ENCODE data around the gene ARHGEF10L. TPM values are rescaled to one million over a fixed set of nuclear protein-coding genes. Genes with fewer than 3 reads are reported as not detected.

ARHGEF10L gene
- total RNA-seq, 1 donor from 2014 or later = 3.1 TPM

- Mint-ChIP-seq H3K27me3 (ENCODE audit: unreplicated experiment) (peaks cover 8% of the 10 kb centered on the region), H3K4me3 (ENCODE audit: unreplicated experiment) (no peak overlapping the region), H3K9me3 (ENCODE audit: unreplicated experiment) (no peaks in the 10 kb centered on the region), H3K36me3 (ENCODE audit: low read depth, unreplicated experiment) (no peaks in the 10 kb centered on the region), H3K27ac (ENCODE audit: unreplicated experiment) (no peak overlapping the region), H3K4me1 (ENCODE audit: unreplicated experiment) (no peaks in the 10 kb centered on the region)
- TF ChIP-seq CTCF (IDR thresholded peaks at IDR 0.05; ENCODE audit: unreplicated experiment) = no peak
- no peak for DNase-seq (ENCODE audit: low spot score)
Measured at GRCh38 chr1:17663646-17664045, 124.1 kb downstream of the ARHGEF10L start.

GRCh38 chr1:17664322-17664721 is 124.8 kb downstream of the ARHGEF10L start:
- Mint-ChIP-seq H3K27me3 (ENCODE audit: unreplicated experiment) (peaks cover 5% of the 10 kb centered on the region), H3K27ac (ENCODE audit: unreplicated experiment) (no peak overlapping the region), H3K36me3 (ENCODE audit: low read depth, unreplicated experiment) (no peaks in the 10 kb centered on the region), H3K9me3 (ENCODE audit: unreplicated experiment) (no peaks in the 10 kb centered on the region), H3K4me3 (ENCODE audit: unreplicated experiment) (no peak overlapping the region), H3K4me1 (ENCODE audit: unreplicated experiment) (no peaks in the 10 kb centered on the region)
- no peak for DNase-seq (ENCODE audit: low spot score)
- no peak for TF ChIP-seq CTCF (IDR thresholded peaks at IDR 0.05; ENCODE audit: unreplicated experiment)

DNA sequence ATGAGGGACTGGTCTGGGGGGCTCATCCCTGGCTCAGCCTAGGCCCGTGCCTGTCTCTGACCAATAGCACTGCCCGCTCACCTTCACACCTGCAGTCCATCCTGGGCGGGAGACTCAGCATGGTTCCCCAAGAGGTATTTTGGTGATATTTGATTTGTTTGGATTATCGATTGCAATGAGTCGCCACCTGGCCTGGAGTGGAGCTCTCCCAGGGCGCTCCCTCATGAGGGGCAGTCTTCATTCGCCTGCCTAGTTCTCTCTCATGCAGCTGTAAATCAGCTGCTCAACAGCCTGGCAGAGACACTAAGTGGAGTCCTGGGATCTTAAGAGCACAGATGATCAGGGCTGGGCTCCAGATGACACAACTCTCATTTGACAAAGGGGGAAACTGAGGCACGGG is 125.6 kb downstream of the ARHGEF10L start:
- no peaks in the 10 kb centered on the region for H3K9me3 Mint-ChIP-seq (ENCODE audit: unreplicated experiment)
- no peaks in the 10 kb centered on the region for H3K4me1 Mint-ChIP-seq (ENCODE audit: unreplicated experiment)

GRCh38 chr1:17665950-17666720 is 126.6 kb downstream of the ARHGEF10L start:
- H3K27ac Mint-ChIP-seq (ENCODE audit: unreplicated experiment) = no peak overlapping the region
- DNase-seq (ENCODE audit: low spot score) = no peak
- no peaks in the 10 kb centered on the region for H3K9me3 Mint-ChIP-seq (ENCODE audit: unreplicated experiment)
- H3K4me3 Mint-ChIP-seq (ENCODE audit: unreplicated experiment) = no peak overlapping the region
- TF ChIP-seq CTCF (IDR thresholded peaks at IDR 0.05; ENCODE audit: unreplicated experiment) = no peak
- no peaks in the 10 kb centered on the region for H3K36me3 Mint-ChIP-seq (ENCODE audit: low read depth, unreplicated experiment)
- H3K27me3 Mint-ChIP-seq (ENCODE audit: unreplicated experiment) = peaks cover 9% of the 10 kb centered on the region
- H3K4me1 Mint-ChIP-seq (ENCODE audit: unreplicated experiment) = no peaks in the 10 kb centered on the region

More for the DNA sequence above, 125.6 kb downstream of the ARHGEF10L start:
- no peak for TF ChIP-seq CTCF (IDR thresholded peaks at IDR 0.05; ENCODE audit: unreplicated experiment)
- peaks cover 7% of the 10 kb centered on the region for H3K27me3 Mint-ChIP-seq (ENCODE audit: unreplicated experiment)
- no peak overlapping the region for H3K27ac Mint-ChIP-seq (ENCODE audit: unreplicated experiment)
- DNase-seq (ENCODE audit: low spot score) = no peak
- H3K4me3 Mint-ChIP-seq (ENCODE audit: unreplicated experiment) = no peak overlapping the region
- H3K36me3 Mint-ChIP-seq (ENCODE audit: low read depth, unreplicated experiment) = no peaks in the 10 kb centered on the region

DNA sequence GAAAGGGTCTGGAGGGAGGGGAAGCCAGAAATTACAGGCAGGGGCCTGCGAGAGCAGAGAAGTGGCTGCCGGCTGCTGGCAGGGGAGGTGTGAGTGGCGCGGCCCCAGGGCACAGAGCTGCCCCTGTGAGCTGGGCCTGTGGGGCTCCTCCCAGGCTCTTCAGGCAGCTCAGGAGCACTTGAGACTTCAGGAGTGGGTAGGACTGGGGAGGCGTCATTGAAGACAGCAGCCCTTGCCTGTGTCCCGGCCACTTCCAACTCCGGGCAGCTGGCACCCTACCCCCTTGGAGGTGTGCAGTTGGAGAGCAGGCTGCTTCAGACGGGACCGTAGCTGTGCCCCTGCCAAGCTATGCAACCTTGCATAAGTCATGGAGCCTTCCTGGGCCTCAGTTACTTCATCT is 128.1 kb downstream of the ARHGEF10L start:
- TF ChIP-seq CTCF (IDR thresholded peaks at IDR 0.05; ENCODE audit: unreplicated experiment) = no peak
- no peaks in the 10 kb centered on the region for H3K9me3 Mint-ChIP-seq (ENCODE audit: unreplicated experiment)
- no peak for DNase-seq (ENCODE audit: low spot score)
- no peaks in the 10 kb centered on the region for H3K4me1 Mint-ChIP-seq (ENCODE audit: unreplicated experiment)
- H3K27ac Mint-ChIP-seq (ENCODE audit: unreplicated experiment) = no peak overlapping the region
- H3K4me3 Mint-ChIP-seq (ENCODE audit: unreplicated experiment) = no peak overlapping the region
- no peaks in the 10 kb centered on the region for H3K36me3 Mint-ChIP-seq (ENCODE audit: low read depth, unreplicated experiment)
- peaks cover 9% of the 10 kb centered on the region for H3K27me3 Mint-ChIP-seq (ENCODE audit: unreplicated experiment)
